K562 (cell line): ENCODE results near the gene NODAL. TPM values are rescaled to one million over a fixed set of nuclear protein-coding genes. Genes with fewer than 3 reads are reported as not detected.

Experiments
- ARID1B ChIP-seq: fragments of 450-650 bp; IDR thresholded peaks from 2 replicates; pipeline ENCODE4 v1.6.1; 2016; ENCODE audit warnings: antibody characterized with exemption, mild to moderate bottlenecking, inconsistent platforms
- ARNT ChIP-seq, 2 experiments: fragments of 450-650 bp; IDR thresholded peaks; 2 replicates each; pipeline ENCODE4 v1.6.1; 2016; ENCODE audit warnings: mild to moderate bottlenecking in 1 of 2
- ASH1L ChIP-seq: fragments of 450-650 bp; IDR thresholded peaks from 2 replicates; pipeline ENCODE4 v1.6.1; 2018; ENCODE audit warnings: borderline replicate concordance, mild to moderate bottlenecking, low read depth; ENCODE audit not compliant: partially characterized antibody
- CEBPB ChIP-seq: fragments of 450-650 bp; IDR thresholded peaks from 2 replicates; pipeline ENCODE4 v1.6.1; 2016; ENCODE audit warnings: missing genetic modification characterization, missing compliant biosample characterization
- CREB1 ChIP-seq, 2 experiments: sonication (generic) in 1 of 2; formaldehyde crosslinking in 1 of 2; IDR thresholded peaks; 2 replicates each; pipeline versions ENCODE4 v1.6.1 to v1.8.0; 2012 to 2022; ENCODE audit warnings: inconsistent platforms in 1 of 2, mild to moderate bottlenecking in 1 of 2, missing genetic modification reagents in 1 of 2, moderate library complexity in 1 of 2
- E2F1 ChIP-seq: sonication (generic); formaldehyde crosslinking; IDR thresholded peaks from 2 replicates; pipeline ENCODE4 v1.8.1; 2023; ENCODE audit warnings: mild to moderate bottlenecking, missing genetic modification reagents, moderate library complexity
- E2F3 ChIP-seq: fragments of 250-450 bp; sonication (Bioruptor Pico); IDR thresholded peaks from 2 replicates; pipeline ENCODE4 v1.4.0; 2020; ENCODE audit warnings: mild to moderate bottlenecking
- EP400 ChIP-seq: fragments of 450-650 bp; IDR thresholded peaks from 2 replicates; pipeline ENCODE4 v1.6.1; 2017; ENCODE audit warnings: antibody characterized with exemption, mild to moderate bottlenecking, moderate library complexity
- HCFC1 ChIP-seq: IDR thresholded peaks from 2 replicates; pipeline ENCODE4 v1.6.1; 2012; ENCODE audit warnings: low read depth, low read length, improper control_type of control experiment
- HDGF ChIP-seq: fragments of 450-650 bp; IDR thresholded peaks from 2 replicates; pipeline ENCODE4 v1.6.1; 2016
- KDM1A ChIP-seq, 2 experiments: fragments of 450-650 bp; IDR thresholded peaks; 2 replicates each; pipeline ENCODE4 v1.6.1; 2016; ENCODE audit warnings: mild to moderate bottlenecking in 2 of 2
- MEF2A ChIP-seq: IDR thresholded peaks from 2 replicates; pipeline ENCODE4 v1.6.1; 2011; ENCODE audit warnings: low read depth, mild to moderate bottlenecking, low read length, moderate library complexity; ENCODE audit not compliant: control insufficient read depth
- NELFE ChIP-seq: IDR thresholded peaks from 2 replicates; pipeline ENCODE4 v1.6.1; 2011; ENCODE audit warnings: mild to moderate bottlenecking; ENCODE audit not compliant: insufficient read depth, insufficient read length
- NFIC ChIP-seq: fragments of 450-650 bp; IDR thresholded peaks from 2 replicates; pipeline ENCODE4 v1.6.1; 2017; ENCODE audit warnings: mild to moderate bottlenecking, inconsistent platforms
- NFXL1 ChIP-seq: fragments of 450-650 bp; formaldehyde crosslinking; IDR thresholded peaks from 2 replicates; pipeline ENCODE4 v1.4.0; 2021; ENCODE audit warnings: mild to moderate bottlenecking
- NFYB ChIP-seq: IDR thresholded peaks from 2 replicates; pipeline ENCODE4 v1.6.1; 2011; ENCODE audit warnings: mild to moderate bottlenecking, moderate library complexity; ENCODE audit not compliant: insufficient read length; ENCODE audit errors: extremely low read depth
- POLR2AphosphoS2 ChIP-seq: IDR thresholded peaks from 2 replicates; pipeline ENCODE4 v1.6.1; 2012; ENCODE audit warnings: low read length, improper control_type of control experiment
- RBBP5 ChIP-seq: fragments of 200-600 bp; sonication (generic); IDR thresholded peaks from 2 replicates; pipeline ENCODE4 v1.6.1; 2012; ENCODE audit warnings: borderline replicate concordance, mild to moderate bottlenecking, low read length, control low read depth, inconsistent platforms; ENCODE audit not compliant: insufficient read depth, poor library complexity, severe bottlenecking
- SMARCE1 ChIP-seq: fragments of 450-650 bp; IDR thresholded peaks from 2 replicates; pipeline ENCODE4 v1.7.1; 2016; ENCODE audit warnings: mild to moderate bottlenecking
- TAF15 ChIP-seq: fragments of 200-400 bp; formaldehyde crosslinking; IDR thresholded peaks from 2 replicates; pipeline ENCODE4 v1.6.1; 2017; ENCODE audit warnings: mild to moderate bottlenecking, low read depth, low read length, moderate library complexity
- TARDBP ChIP-seq: fragments of 450-650 bp; IDR thresholded peaks from 2 replicates; pipeline ENCODE4 v1.6.1; 2016
- TCF15 ChIP-seq: fragments of 250-450 bp; sonication (Bioruptor Pico); IDR thresholded peaks from 2 replicates; pipeline ENCODE4 v1.8.0; 2022; ENCODE audit warnings: moderate library complexity, mild to moderate bottlenecking, inconsistent platforms
- U2AF1 ChIP-seq: fragments of 200-400 bp; formaldehyde crosslinking; optimal IDR thresholded peaks from 2 replicates; pipeline ENCODE3; 2017; ENCODE audit warnings: mild to moderate bottlenecking, low read depth, low read length, moderate library complexity
- ZNF140 ChIP-seq: fragments of 250-450 bp; sonication (Bioruptor Pico); IDR thresholded peaks from 2 replicates; pipeline ENCODE4 v1.8.0; 2021; ENCODE audit warnings: moderate library complexity, mild to moderate bottlenecking, inconsistent platforms
- ZNF197 ChIP-seq: fragments of 200-800 bp; sonication (Bioruptor generic); IDR thresholded peaks from 2 replicates; pipeline ENCODE4 v1.6.1; 2016; ENCODE audit warnings: low read depth, missing genetic modification characterization, missing compliant biosample characterization
- ZNF518B ChIP-seq: fragments of 250-450 bp; sonication (Bioruptor Pico); IDR thresholded peaks from 2 replicates; pipeline ENCODE4 v1.5.0; 2021; ENCODE audit warnings: mild to moderate bottlenecking, moderate library complexity
- ZNF766 ChIP-seq: fragments of 200-800 bp; sonication (Bioruptor generic); conservative IDR thresholded peaks from 2 replicates; pipeline ENCODE4 v1.6.1; 2016; ENCODE audit warnings: missing genetic modification characterization, missing compliant biosample characterization
- polyA plus RNA-seq, 8 experiments: library from polyadenylated mRNA; depleted of rRNA in 4 of 8; stranded (reverse) in 5 of 8; unstranded in 3 of 8; fragments of >200 nt; fragmentation: Nextera tagmentation in 2 of 8; fragmentation: Illumina TruSeq in 1 of 8; extraction: Ambion mirVana in 2 of 8; extraction: Trizol in 1 of 8; gene quantifications; 2 replicates each; pipeline versions ENCODE4 v1.2.1 to v1.2.3, GENCODE V29; 2011 to 2014; ENCODE audit warnings: inconsistent platforms in 1 of 8, missing spikeins in 1 of 8
- total RNA-seq, 7 experiments: library from RNA; depleted of rRNA in 6 of 7; stranded (reverse); fragments of >200 nt in 6 of 7; fragmentation: Illumina TruSeq in 2 of 7; extraction: Trizol in 2 of 7; gene quantifications; 2 replicates each; pipeline versions ENCODE4 v1.2.1 to v1.2.3, GENCODE V29; 2011 to 2021; ENCODE audit warnings: low replicate concordance in 1 of 7

Gene NODAL
- total and polyA plus RNA-seq, 9 of the 15 experiments (the other 6 are each of a cell fraction or from before 2014, with no cell fraction given): not detected

- TF ChIP-seq EP400 (peak; percentile 37; the same call in 1 of the 2 replicates), ZNF766 (0 out of 2 replicates have a peak, but pooled peaks have one; percentile 18), TCF15 (CRISPR knock-in tag) (no peak), ASH1L (no peak), U2AF1 (no peak), HCFC1 (no peak), CEBPB (tag) (no peak), POLR2AphosphoS2 (no peak), ARNT (IDR thresholded peaks at IDR 0.05) (peak in 1 of 2 experiments; percentile 55; a peak in 1 of 4 replicates), KDM1A (IDR thresholded peaks at IDR 0.05) (no peak), SMARCE1 (peak; percentile 58), E2F1 (CRISPR knock-in tag) (no peak), RBBP5 (no peak), NFIC (peak; percentile 43; the same call in 1 of the 2 replicates), E2F3 (CRISPR knock-in tag) (no peak), ZNF518B (CRISPR knock-in tag) (no peak), ZNF197 (no peak), NELFE (no peak), TARDBP (no peak), NFYB (no peak), ARID1B (0 out of 2 replicates have a peak, but pooled peaks have one; percentile 32), TAF15 (no peak), CREB1 (IDR thresholded peaks at IDR 0.05) (no peak), CREB1 (CRISPR knock-in tag; IDR thresholded peaks at IDR 0.05) (no peak), NFXL1 (CRISPR knock-in tag) (no peak), ZNF140 (CRISPR knock-in tag) (no peak), MEF2A (no peak), HDGF (0 out of 2 replicates have a peak, but pooled peaks have one; percentile 61)
These were observed 37.9 kb downstream of the NODAL start (continued) for GRCh38 chr10:70403483-70404035.
